HUES48 (cell line): Measurements from ENCODE around the gene PTPA.

ENCODE experiments used
- H3K27ac ChIP-seq: one replicate; pipeline ENCODE4 v1.7.0; 2013; ENCODE audit warnings: low read depth, low read length, inconsistent platforms
- H3K27me3 ChIP-seq: 2 replicates; pipeline ENCODE4 v1.6.1; 2013; ENCODE audit warnings: mild to moderate bottlenecking, low read length; ENCODE audit not compliant: control insufficient read depth, insufficient read depth
- H3K36me3 ChIP-seq: 2 replicates; pipeline ENCODE4 v1.6.1; 2013; ENCODE audit warnings: low read length; ENCODE audit not compliant: control insufficient read depth, insufficient read depth
- H3K4me1 ChIP-seq: 2 replicates; pipeline ENCODE4 v1.6.1; 2013; ENCODE audit warnings: mild to moderate bottlenecking, low read length; ENCODE audit not compliant: control insufficient read depth, insufficient read depth
- H3K4me3 ChIP-seq: 2 replicates; pipeline ENCODE4 v1.5.1; 2013; ENCODE audit warnings: mild to moderate bottlenecking, low read depth, low read length
- H3K9ac ChIP-seq: 2 replicates; pipeline ENCODE4 v1.6.1; 2013; ENCODE audit warnings: mild to moderate bottlenecking, low read depth, low read length, moderate library complexity
- H3K9me3 ChIP-seq: 2 replicates; pipeline ENCODE4 v1.6.1; 2013; ENCODE audit warnings: low read length; ENCODE audit not compliant: control insufficient read depth, insufficient read depth

The PTPA gene

DNA sequence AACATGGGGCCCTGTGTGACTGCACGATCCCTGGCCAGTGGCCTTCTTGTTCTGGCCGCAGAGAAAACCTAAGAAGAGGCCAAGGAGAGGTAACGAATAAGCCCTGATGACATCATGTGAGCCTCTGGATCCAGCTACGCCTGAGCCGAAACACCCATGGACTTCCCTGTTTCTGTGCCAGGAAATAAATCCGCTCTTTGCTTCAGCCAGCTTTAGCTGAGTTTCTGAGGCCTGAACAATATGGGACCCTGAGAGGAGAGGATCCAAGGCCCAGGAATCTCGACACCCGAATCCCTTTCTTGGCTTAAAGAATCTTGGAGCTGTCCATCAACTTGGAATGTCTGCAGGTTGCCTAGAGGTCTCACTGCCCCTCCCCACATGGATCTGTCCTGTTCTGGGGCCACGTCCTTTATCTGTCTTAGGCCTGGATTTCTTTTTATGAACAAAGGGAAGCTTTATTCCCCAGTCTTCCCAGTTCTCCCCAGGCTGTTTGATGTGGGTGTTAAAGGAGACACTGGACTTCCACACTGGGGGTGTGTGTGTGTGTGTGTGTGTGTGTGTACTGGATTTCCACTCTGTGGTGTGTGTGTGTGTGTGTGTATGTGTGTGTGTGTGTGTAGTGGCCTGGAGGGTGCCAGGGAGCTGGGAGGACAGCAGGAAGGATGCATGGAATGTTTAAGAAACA lies 53.2 kb downstream of the PTPA start:
- no peaks in the 10 kb centered on the region for H3K27me3 ChIP-seq
- no peaks in the 10 kb centered on the region for H3K9me3 ChIP-seq
- peaks cover 19% of the 10 kb centered on the region for H3K4me1 ChIP-seq
- no peak overlapping the region for H3K4me3 ChIP-seq
- H3K9ac ChIP-seq: no peak overlapping the region
- no peak overlapping the region for H3K27ac ChIP-seq
- no peaks in the 10 kb centered on the region for H3K36me3 ChIP-seq

- Histone ChIP-seq H3K4me3 (no peak overlapping the region), H3K27ac (no peak overlapping the region), H3K27me3 (no peaks in the 10 kb centered on the region; the same call in 1 of the 2 replicates), H3K4me1 (peaks cover 19% of the 10 kb centered on the region), H3K36me3 (no peaks in the 10 kb centered on the region), H3K9ac (no peak overlapping the region), H3K9me3 (no peaks in the 10 kb centered on the region)
Measured at GRCh38 chr9:129165198-129165597, 54.0 kb downstream of the PTPA start.

- H3K27ac ChIP-seq: peak overlapping the region; percentile 34
- peaks cover 19% of the 10 kb centered on the region for H3K4me1 ChIP-seq
- peak overlapping the region; percentile 8; the same call in 1 of the 2 replicates for H3K4me3 ChIP-seq
- no peak overlapping the region for H3K9ac ChIP-seq
- peaks cover 10% of the 10 kb centered on the region for H3K27me3 ChIP-seq
- no peaks in the 10 kb centered on the region for H3K36me3 ChIP-seq
- no peaks in the 10 kb centered on the region for H3K9me3 ChIP-seq
Measured at GRCh38 chr9:129166623-129167557, 55.7 kb downstream of the PTPA start.

GRCh38 chr9:129170229-129170628 lies 59.0 kb downstream of the PTPA start:
- Histone ChIP-seq H3K4me3 (no peak overlapping the region), H3K27ac (no peak overlapping the region), H3K36me3 (no peaks in the 10 kb centered on the region), H3K4me1 (peaks cover 19% of the 10 kb centered on the region), H3K9ac (no peak overlapping the region), H3K9me3 (no peaks in the 10 kb centered on the region), H3K27me3 (peaks cover 42% of the 10 kb centered on the region)

GRCh38 chr9:129171993-129172751 lies 61.0 kb downstream of the PTPA start:
- Histone ChIP-seq H3K27me3 (peaks cover 61% of the 10 kb centered on the region), H3K27ac (no peak overlapping the region), H3K4me3 (no peak overlapping the region), H3K36me3 (no peaks in the 10 kb centered on the region), H3K9me3 (no peaks in the 10 kb centered on the region), H3K4me1 (peaks cover 16% of the 10 kb centered on the region), H3K9ac (no peak overlapping the region)

DNA sequence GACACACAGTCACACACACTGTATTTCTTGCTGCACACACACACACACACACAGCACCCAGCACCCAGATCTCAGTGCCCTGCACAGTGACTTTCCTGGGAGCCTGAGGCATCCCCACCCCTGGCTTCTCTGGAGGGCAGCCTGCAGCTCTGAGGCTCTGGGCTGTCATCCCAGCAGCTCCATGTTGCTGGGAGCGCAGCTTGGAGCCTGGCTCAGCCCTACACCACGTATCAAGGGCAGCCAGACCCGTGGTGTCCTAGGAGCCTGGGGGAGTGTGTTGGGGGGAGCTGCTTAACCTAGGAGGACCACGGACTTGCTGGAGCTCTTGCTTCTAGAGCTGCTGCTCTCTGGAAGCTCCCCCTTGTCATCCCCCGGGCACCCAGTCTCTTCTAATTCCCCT lies 61.6 kb downstream of the PTPA start:
- Histone ChIP-seq H3K9me3 (no peaks in the 10 kb centered on the region), H3K27me3 (peaks cover 65% of the 10 kb centered on the region), H3K36me3 (no peaks in the 10 kb centered on the region), H3K9ac (no peak overlapping the region), H3K27ac (no peak overlapping the region), H3K4me3 (no peak overlapping the region), H3K4me1 (peaks cover 11% of the 10 kb centered on the region)

GRCh38 chr9:129173296-129174101 lies 62.3 kb downstream of the PTPA start:
- Histone ChIP-seq H3K4me3 (peak overlapping the region; percentile 72), H3K9ac (no peak overlapping the region), H3K27ac (no peak overlapping the region)

GRCh38 chr9:129174102-129174723 lies 63.0 kb downstream of the PTPA start:
- H3K9me3 ChIP-seq: no peaks in the 10 kb centered on the region
- H3K27me3 ChIP-seq: peaks cover 75% of the 10 kb centered on the region
- H3K27ac ChIP-seq: peak overlapping the region; percentile 47
- H3K4me1 ChIP-seq: peaks cover 9% of the 10 kb centered on the region
- peak overlapping the region; percentile 72 for H3K4me3 ChIP-seq
- 0 out of 2 replicates have a peak overlapping the region, but pooled peaks have one; percentile 25 for H3K9ac ChIP-seq
- H3K36me3 ChIP-seq: no peaks in the 10 kb centered on the region

More at GRCh38 chr9:129173296-129174101, 62.3 kb downstream of the PTPA start:
- Histone ChIP-seq H3K4me1 (peaks cover 4% of the 10 kb centered on the region; the same call in 1 of the 2 replicates), H3K9me3 (no peaks in the 10 kb centered on the region), H3K36me3 (no peaks in the 10 kb centered on the region), H3K27me3 (peaks cover 68% of the 10 kb centered on the region)

GRCh38 chr9:129174724-129175514 lies 63.7 kb downstream of the PTPA start:
- peak overlapping the region; percentile 72 for H3K4me3 ChIP-seq
- H3K36me3 ChIP-seq: no peaks in the 10 kb centered on the region
- peaks cover 14% of the 10 kb centered on the region for H3K4me1 ChIP-seq
- 0 out of 2 replicates have a peak overlapping the region, but pooled peaks have one; percentile 25 for H3K9ac ChIP-seq
- no peaks in the 10 kb centered on the region for H3K9me3 ChIP-seq
- H3K27me3 ChIP-seq: peaks cover 82% of the 10 kb centered on the region
- peak overlapping the region; percentile 59 for H3K27ac ChIP-seq
